OCI-M2 (cell line): ENCODE results near the gene RHOT2.
A peak's percentile ranks its signal among the peaks of the same experiment; 100 is the strongest.

Experiments used
- DNase-seq: peaks from one replicate; lab custom pipeline; 2025; ENCODE audit not compliant: unreplicated experiment; lab: John Stamatoyannopoulos, UW

RHOT2 gene

GRCh38 chr16:632486-633335 is 35.2 kb upstream of the RHOT2 start:
- no peak for DNase-seq

- no peak for DNase-seq
Observed at GRCh38 chr16:633336-634050, 34.4 kb upstream of the RHOT2 start.

DNA sequence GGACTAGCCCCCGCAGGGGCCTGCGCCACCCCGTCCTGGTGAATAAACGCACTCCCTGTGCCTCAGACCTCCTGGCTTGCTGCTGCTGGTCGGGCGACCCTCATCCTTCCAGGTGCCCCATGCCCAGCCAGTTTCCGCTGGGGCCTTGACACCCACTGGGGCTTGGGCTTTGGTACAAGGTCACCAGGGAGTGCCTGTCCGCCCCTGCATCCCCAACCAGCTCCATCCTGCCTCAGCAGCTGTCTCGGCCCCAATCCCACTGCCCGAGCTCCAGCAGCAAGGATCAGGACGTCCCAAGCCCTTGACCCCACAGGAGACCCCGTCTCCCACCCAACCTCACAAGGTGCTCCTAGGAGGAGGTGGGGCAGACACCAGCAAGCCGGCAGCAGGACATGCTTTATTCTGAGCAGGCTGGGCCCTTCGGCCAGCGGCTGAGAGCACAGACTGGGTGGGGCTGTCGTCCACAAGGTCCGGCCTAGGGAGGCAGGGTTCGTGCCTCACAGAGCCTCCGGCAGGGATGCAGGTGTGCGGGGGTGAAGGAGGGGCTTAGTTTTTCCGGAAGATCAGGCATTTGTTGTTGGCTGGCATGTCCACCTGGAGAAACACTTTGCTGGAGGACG is 33.8 kb upstream of the RHOT2 start:
- DNase-seq, result no peak

DNA sequence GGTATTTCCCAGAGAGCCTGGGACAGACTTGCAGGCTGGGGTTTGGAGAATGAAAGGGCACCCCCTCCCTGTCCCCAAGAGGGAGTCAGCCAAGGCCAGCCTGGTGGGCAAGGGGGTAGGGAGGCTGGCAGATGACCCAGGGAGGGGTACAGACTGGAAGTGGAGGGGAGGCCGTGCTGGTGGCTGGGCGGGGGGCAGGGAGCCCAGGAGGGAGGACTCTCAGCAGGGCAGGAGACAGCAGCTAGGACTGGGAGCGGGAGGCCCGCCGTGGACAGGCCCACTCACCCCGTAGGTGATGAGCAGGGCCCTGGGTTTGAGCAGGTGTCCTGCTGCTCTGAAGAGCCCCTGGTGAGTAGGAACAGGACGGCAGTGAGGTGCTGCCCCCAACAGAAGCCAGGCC is 32.9 kb upstream of the RHOT2 start:
- DNase-seq, result no peak

DNA sequence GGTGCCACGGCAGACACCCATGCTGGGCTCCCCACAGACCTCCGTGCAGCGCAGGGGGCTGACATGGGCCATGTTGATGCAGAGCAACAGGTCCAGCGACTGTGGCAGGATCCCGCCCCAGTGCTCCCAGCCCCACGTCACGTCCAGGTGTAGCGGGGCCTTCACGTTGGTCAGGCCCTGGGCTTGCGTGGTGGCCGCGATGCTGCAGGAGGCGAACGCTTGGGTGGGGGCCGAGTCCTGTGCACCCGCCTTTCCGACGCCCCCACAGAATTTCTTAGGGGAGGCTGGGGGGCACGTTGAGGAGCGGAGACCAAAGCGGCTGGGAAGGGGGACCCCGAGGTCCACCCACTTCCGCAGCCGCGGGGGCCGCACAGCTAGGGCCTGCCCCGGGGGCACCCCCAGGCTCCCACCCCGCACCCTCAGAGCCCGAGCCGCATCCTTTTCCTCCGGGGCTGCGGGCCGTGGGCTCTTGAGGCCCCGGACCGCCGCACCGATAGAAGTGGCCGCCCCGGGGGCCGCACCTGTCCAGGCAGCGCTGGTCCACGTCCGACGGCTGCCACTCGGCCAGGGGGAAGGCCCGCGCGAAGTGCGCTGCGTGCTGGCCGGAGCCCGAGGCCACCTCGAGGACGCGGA is 32.2 kb upstream of the RHOT2 start:
- DNase-seq, result no peak

GRCh38 chr16:636206-637080 is 31.5 kb upstream of the RHOT2 start, which contains the start of gene METTL26:
Gene METTL26 (minus strand): TSS chr16:636305. CDS start chr16:636290, 15 bp downstream.
- DNase-seq, result peak; percentile 67

GRCh38 chr16:637081-638018 is 30.6 kb upstream of the RHOT2 start:
- DNase-seq, result no peak

- no peak for DNase-seq
Observed at GRCh38 chr16:638034-638543, 29.8 kb upstream of the RHOT2 start.

DNA sequence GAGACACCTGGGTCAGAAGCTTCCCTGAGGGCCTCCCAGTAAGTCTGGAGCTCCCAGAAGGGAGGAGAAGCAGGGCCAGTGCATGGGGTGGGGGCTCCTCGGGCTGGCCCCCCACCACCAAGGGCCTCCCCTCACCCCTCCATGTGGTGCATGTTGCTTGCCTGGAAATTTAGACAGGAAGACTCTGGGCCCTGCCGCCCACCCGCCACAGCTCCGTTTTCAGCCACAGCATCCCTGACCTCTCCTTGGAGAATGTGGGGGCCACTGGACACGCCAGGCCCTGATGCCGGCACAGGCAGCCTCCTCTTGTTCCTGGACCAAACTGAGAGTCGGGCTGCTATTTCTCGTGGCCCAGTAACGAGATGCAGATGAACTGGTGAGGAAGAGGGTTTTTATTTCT is 29.1 kb upstream of the RHOT2 start:
- DNase-seq, result no peak

DNA sequence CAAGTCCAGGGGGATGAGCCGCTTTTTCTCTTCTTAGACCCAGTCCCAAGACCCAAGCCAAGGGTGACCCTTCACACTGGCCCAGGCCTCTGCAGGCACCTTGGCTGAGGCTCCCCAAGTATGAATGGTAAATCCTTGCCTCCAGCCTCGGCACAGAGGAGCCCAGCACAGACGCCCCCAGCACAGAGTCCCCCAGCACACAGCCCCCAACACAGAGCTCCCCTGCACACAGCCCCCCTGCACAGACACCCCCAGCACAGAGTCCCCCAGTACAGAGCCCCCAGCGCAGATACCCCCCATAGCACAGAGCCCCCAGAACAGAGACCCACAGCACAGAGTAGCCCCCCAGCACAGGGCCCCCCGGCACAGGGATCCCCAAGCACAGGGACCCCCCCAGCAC is 27.3 kb upstream of the RHOT2 start:
- no peak for DNase-seq

- peak; percentile 19 for DNase-seq
Observed at GRCh38 chr16:641326-642188, 26.4 kb upstream of the RHOT2 start, which contains the start of gene MCRIP2. Gene MCRIP2 (plus strand): TSS chr16:641828. CDS start chr16:641992, 164 bp downstream.

DNA sequence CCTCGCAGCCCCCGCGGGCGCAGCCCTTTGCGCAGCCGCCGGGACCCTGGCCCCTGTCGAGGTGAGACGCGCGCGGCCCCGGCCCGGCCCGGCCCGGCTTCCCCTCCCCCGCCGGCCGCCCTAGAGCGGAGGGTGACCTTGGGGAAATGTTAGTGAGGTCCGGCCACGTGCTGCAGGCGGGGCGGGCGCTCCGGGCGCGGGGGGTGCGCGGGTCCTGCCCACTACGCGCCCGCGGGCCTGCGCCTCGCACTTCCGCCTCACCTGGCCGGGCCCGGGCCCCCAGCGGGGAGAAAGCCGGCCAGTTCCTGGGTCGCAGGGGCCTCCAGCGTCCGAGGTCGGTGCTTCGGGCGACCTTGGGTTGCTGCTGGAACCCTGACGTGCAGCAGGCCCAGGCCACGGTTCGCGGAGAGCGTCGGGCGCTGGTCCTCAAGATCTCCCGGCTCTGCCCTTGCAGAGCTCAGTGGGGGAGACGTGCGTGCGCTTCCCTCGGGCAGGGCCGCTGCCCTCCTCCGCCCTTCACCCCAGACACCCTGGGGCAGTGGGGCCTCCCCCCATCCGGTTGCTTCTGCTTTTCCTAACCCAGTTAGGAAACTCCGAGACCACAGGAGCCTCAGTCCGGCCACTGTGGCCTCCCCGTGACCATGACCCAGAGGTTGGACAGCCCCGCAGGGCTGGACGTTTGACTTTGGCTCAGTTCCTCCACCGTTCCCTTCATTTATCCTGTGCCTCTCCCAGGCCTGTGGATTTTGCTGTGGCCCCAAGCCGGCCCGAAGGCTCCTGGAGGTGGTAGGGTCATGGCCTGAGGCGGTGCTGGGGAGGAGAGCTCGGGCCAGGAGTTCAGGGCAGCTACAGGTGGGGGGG is 25.5 kb upstream of the RHOT2 start:
- no peak for DNase-seq

DNA sequence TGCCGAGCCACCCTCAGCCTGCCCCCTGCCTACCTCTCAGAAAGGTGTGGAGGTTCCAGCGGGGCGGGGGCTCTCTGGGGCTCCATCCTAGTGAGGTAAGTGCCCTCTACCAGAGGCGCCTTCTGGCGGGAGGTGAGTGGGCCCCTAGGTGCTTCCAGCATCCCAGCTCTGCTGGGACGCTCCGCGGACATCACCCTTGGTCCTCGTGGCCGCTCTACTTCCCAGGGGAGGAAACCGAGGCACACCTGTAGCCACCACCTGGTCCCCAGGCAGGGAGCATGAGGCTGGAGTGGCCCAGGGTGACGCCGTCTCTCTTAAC is 24.9 kb upstream of the RHOT2 start:
- DNase-seq, result no peak

DNA sequence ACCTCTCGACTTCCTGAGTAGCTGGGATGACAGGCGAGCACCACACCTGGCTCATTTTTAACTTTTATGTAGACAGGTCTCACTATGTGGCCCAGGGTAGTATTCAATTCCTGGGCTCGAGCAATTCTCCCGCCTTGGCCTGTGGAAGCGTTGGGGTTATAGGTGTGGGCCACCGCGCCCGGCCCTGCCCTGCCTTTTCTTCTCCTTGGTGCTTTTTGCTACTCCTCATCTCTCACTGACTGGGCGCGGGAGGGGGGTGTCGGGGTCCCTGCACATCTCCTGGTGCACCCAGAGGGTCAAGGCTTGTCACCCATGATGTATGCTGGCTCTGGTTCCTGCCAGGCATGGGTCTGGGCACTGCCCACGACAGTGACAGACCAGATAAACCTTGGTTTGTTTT is 23.4 kb upstream of the RHOT2 start:
- DNase-seq, result no peak

DNA sequence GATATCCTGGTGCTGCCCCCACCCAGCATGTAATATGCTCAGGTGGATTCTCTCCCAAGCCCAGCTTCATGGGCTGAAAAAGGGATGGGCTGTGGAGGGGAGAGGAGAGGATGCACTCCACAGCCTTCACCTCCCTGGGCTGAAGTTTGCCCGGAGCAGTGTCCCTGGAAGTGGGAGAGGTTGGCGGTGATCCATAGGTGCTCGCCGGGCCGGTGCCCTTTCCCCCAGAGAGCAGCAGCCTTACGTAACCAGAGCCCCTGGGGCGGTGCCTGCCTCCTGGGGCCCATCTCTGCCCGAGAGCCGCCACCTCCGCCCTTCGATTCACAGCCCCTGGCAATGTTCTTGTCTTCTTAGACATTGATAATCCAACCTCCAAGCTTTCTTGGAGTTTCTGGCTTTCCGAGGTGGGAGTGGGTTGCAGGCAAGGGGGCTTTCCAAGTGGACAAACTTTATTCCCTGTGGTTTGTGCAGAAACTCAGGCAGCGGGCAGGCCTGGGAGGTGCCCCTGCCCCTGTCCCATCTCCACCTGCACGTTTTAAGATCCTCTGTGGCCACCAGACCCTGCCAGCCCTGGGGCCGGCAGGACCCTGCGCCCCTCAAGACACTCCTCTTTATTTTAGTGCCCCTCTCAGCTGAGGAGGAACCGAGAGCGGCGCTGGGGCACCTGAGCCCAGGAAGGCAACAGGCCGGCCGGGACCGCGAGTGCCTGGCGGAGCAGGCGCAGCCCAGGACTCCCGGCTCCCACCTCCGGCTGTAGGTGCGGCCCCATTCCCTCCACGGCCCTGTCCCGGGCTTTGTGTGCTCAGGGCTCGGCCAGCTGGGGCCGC is 21.9 kb upstream of the RHOT2 start:
- DNase-seq, result no peak

DNA sequence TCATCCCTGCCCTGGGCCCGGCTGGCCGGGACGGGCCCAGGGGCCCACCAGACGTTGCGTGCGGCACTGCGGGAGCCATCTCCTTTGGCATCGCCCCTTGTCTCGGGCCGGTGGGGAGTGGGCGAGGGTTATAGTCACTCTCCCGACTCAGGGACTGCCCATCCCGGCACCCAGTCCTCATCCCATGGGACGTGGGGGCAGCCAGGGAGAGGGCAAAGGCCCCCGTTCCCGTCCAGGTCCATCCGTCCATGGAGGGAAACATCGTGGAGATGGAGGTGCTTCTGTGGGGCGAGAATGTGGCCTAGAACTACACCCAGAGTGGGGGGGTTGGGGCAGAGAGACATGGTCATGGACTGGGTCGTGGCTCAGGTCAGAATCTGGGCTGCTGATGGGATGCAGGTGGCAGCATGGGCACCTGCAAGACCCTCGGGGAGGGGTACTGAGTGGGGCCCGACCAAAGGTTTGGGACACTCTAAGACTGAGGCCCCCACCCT is 21.2 kb upstream of the RHOT2 start:
- DNase-seq, result no peak
